ENCODE results near the gene RALGAPA2.

DNA sequence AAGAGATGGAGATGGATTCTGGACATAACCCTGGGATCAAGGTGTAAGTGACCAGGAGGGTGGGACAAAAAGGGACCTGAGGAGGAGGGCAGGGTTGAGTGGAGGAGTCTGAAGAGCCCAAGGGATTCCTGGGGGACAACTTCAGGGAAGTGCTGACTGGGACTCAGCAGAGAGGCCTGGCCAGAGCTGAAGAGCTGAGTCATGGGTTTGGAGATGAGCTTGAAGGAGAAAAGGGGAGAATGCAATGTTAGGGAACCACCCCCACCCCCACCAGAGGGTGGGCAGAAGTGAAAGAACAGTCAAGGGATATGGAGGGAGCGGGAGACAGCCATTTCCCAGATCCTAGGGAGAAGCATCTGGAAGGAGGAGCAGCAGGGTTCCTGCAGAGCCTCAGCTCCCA is 289.3 kb downstream of the RALGAPA2 start:
- TF ChIP-seq POLR2AphosphoS5 (IDR thresholded peaks at IDR 0.05) = no peak
- TF ChIP-seq, protein P1, sequence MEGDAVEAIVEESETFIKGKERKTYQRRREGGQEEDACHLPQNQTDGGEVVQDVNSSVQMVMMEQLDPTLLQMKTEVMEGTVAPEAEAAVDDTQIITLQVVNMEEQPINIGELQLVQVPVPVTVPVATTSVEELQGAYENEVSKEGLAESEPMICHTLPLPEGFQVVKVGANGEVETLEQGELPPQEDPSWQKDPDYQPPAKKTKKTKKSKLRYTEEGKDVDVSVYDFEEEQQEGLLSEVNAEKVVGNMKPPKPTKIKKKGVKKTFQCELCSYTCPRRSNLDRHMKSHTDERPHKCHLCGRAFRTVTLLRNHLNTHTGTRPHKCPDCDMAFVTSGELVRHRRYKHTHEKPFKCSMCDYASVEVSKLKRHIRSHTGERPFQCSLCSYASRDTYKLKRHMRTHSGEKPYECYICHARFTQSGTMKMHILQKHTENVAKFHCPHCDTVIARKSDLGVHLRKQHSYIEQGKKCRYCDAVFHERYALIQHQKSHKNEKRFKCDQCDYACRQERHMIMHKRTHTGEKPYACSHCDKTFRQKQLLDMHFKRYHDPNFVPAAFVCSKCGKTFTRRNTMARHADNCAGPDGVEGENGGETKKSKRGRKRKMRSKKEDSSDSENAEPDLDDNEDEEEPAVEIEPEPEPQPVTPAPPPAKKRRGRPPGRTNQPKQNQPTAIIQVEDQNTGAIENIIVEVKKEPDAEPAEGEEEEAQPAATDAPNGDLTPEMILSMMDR (IDR thresholded peaks at IDR 0.05) = no peak

Data from esophagus muscularis mucosa (tissue), 3 donors.